Midbrain (tissue), 1 donor: ENCODE measurements around the gene TUBGCP6.
A peak's percentile ranks its signal among the peaks of the same experiment; 100 is the strongest.

ENCODE experiments used
- DNase-seq: peaks from one replicate; lab custom pipeline; 2025; lab: John Stamatoyannopoulos, UW

The TUBGCP6 gene

GRCh38 chr22:50244420-50245213 is at the start of gene TUBGCP6:
Gene TUBGCP6, minus strand, starts transcription at chr22:50245023. Its CDS starts 564 bp downstream, at chr22:50244459.
- peak; percentile 97 for DNase-seq

DNA sequence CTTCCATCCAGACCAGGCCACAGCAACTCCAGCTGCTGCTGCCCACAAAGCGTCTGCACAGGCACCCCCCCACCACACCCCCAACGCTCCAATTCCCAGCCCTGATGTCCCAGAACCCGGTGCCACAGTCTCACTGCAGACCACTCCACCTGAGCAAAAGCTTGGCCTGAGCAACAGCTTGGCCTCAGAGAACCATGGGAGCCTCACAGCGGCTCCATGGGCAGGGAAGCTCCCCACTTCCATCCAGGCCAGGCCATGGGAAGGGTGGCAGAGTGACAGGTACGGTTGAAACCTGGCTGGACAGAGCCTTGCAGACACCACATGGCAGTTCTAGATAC is 49.5 kb upstream of the TUBGCP6 start:
- no peak for DNase-seq

- DNase-seq = peak; percentile 57
Measured at GRCh38 chr22:50293441-50294318, 48.9 kb upstream of the TUBGCP6 start.

GRCh38 chr22:50292643-50293440 is 48.0 kb upstream of the TUBGCP6 start:
- no peak for DNase-seq

GRCh38 chr22:50289942-50290630 is 45.3 kb upstream of the TUBGCP6 start:
- no peak for DNase-seq

DNA sequence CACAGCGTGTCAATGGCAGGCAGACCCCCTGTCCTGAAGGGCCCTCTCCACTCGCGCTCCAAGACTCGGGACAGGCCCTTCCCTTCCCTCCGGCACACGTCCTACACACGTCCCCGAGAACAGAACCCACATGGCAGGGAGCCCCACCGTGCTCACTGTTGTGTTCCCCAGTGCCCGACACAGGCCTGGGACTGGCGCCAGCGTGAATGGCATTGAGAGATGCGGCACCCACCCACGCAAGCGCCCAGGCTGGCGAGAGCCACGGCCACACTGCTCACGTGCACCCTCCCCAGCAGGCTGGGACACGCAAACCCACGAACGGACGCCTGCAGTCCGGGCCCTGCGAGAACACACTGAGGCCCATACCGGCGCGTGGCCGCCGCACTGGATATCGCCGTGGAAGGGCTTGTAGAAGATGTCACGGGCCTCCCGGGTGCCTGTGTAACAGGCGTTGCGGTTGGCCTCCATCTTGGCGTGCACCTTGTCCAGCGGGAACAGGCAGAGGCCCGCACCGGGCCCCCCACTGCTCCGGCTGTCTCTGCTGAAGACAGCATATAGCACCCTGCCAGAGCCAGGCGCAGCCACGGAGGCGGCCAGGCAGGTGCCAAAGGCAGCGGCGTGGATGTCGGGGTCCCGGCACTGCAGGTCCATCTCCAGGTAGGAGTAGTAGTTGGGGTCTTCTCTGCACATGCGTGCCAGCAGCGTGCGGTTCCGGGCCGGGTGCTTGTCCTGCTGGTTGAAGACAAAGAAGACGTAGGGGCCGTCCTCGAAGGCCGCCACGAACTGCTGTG is 44.5 kb upstream of the TUBGCP6 start:
- DNase-seq = no peak

GRCh38 chr22:50287731-50288130 is 42.9 kb upstream of the TUBGCP6 start:
- DNase-seq = no peak

- no peak for DNase-seq
Measured at GRCh38 chr22:50286701-50287318, 42.0 kb upstream of the TUBGCP6 start.

DNA sequence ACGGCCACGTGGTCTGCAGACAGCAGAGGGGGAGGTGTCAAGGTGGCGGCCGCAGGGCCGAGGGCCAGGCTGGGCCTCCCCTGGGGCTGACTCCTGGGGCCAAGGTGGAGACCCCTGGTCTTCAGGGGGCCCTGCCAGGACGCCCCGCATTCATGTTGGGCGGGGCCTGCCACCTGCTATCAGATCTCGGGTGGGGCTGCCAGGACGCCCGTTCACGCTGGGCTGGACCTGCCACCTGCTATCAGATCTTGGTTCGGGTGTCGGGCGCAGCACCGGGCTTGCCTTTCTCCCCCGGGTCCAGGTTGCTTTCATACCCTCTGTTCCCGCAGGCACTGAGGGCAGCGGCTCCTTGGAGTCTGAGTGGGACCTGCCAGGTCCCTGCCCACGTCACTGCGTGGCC is 41.5 kb upstream of the TUBGCP6 start:
- DNase-seq = no peak

DNA sequence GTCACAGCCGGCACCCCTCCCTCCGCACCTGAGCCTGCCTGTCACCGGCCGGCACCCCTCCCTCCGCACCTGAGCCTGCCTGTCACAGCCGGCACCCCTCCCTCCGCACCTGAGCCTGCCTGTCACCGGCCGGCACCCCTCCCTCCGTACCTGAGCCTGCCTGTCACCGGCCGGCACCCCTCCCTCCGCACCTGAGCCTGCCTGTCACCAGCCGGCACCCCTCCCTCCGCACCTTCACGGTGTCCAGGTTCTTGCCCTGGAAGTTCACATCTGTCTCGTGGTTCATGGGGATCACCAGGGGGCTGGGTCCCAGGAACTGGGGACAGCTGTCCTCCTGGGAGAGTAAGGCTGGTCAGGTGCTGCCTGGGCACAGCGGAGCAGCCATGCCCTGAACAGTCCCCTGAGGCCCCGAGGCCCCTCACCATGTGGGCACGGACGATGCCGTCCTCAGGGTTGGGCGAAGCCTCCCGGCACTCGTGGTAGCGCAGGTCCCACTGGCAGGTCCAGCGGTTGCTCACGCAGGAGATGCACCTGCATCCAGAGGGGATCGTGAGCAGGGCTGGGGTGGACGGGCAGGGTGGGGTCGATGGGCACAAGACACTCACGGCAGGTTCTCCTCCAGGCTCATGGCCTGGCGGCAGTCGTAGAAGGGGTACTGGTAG is 40.9 kb upstream of the TUBGCP6 start:
- no peak for DNase-seq

DNA sequence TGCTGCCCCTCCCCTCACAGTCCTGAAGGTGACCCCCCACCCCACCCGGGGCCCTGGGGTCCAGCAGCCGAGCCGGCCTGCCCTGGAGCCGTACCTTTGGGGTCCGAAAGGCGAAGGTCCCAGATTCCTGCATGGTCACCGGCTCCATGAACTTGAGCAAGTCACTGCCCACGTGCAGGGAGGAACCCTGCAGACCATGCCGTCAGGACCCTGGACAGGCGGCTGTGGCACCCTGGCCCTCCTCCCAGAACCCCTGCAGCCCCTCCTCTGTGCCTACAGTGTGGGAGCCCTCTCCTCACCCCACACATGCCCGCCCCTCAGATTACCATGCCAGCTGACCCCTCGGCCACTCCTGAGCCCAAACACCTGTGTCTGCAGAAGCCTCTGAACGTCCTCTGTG is 39.7 kb upstream of the TUBGCP6 start:
- DNase-seq = no peak

DNA sequence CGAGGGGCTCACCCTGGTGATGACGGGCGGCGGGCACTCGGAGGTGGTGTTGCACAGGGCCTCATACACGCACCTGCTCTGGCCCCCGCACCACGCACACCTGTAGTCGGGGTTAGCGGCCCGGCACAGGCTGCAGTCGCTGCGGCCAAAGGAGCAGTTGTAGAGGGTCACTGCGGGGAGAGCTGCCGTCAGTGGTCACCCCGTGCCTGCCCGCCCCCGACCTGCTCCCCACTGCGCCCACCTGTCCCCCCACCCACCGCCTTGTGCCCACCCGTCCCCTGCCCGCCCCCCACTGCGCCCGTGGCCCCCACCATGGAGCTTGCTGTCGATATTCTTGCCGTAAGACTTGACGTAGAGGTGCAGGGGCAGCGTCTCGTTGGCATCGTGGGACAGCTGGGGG is 39.0 kb upstream of the TUBGCP6 start:
- no peak for DNase-seq

GRCh38 chr22:50282361-50283155 is 37.7 kb upstream of the TUBGCP6 start:
- no peak for DNase-seq

DNA sequence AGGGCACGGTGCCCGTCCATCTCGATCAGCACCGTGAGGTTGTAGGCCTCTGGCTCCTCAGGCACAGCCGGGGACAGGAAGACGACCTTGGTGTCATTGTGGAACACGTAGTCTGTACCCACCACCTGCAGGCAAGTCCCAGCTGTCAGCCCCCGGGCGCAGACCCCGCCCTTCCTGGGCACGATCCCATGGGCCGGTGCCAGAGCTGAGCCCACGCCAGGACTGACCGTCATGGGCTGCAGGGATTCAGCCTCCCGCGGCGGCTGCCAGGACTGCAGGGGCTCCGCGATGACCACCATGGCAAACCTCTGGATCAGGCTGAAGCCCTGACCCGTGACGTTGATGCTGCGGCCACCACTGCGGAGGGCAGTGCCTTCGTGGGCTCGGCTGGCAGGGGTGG is 37.1 kb upstream of the TUBGCP6 start:
- no peak for DNase-seq

DNA sequence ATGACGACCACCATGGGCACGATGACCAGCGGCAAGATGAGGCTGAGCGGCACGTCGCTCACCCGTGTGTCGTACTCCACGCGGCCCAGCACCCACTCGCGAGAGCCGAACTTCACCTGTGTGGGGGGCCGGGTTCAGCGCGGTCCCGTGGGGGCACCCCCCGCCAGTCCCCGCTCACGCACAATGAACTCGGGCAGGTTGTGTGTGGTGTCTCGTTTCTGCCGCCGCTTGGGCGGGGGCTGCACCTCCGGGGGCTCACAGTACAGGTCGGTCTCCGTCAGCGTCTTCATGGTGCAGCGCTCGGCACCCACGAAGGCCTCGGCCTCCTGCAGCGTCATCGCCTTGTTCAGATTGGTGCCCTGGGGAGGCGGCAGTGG is 36.5 kb upstream of the TUBGCP6 start:
- no peak for DNase-seq

GRCh38 chr22:50280708-50281383 is 36.0 kb upstream of the TUBGCP6 start:
- DNase-seq = no peak

DNA sequence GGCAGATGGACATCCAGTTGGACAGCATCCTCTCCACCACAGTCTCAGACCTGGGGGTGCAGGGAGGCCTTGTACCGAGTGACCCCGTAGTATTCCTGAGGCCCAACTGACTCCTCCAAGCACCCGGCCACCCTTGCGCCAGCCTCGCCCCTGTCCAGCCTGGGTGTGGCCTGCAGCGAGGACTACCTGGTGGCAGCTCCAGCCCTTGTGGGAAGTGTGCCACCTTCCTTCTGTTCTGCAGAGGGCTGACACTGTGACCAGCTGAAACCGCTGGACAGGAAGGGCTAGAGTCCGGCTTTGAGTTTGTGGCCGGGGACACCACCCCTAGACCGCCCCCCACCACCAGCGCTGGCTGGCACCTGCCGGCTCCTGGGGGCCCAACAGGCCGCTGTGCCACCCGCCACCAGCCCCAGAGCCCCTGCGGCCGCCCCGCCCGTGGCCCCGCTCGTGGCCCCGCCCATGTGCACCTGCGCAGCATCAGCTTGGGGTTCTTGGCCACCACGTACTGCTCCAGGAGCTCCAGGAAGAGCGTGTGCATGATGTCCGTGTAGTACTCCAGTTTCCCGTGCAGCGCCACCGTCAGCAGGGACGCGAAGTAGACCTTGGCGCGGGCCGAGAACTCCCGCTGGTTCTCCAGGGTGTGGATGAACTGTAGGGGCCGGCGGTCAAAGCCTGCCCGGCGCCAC is 35.3 kb upstream of the TUBGCP6 start:
- DNase-seq = no peak
